CD4-positive, alpha-beta T cell treated with Interleukin-2 at 100 ng/mL for 4 hours (primary cell): ENCODE measurements around the gene NOL4L.
"Not testable (repeated sequence)": the region's sequence is repeated elsewhere in the genome, so short reads cannot be mapped to it uniquely, and the experiment has no call there.

Source experiments
- DNase-seq: peaks from one replicate; pipeline ENCODE4 v3.0.0-alpha.2; 2020; ENCODE audit warnings: low spot score

NOL4L gene

DNA sequence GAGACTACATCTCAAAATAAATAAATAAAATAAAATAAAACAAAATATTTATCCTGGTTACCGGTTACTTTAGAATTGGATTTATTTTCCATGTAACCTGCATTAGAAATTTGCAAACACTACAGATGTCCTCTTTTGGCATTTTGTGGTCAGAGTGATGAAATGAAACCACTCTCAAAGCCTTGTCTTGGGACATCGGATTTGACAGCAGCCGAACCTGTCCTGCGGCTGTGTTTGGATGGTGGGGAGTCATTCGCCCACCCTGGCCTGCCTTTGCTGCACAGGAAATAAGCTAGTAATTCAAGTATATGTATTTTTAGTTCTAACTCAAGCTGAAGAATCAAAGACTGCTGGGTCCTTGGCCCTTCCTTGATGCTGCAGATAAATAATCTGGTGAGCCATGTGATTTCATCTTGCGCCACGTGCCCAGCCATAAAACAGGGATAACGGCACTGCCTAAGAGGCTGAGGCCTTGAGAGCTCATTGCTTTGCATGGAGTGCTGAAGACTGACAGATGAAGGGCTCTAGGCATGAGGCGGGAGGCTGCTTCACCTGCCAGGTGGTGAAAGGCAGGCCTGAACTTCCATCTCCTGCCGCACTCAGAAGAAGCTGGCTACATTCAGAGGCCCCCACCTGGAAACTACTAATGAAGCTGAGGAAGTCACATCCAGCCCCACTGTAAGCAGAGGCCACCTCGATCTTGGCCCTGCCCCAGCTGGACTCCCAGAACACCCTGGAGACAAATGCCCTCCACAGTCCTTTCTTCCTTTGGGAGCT lies 76.9 kb downstream of the NOL4L start:
- DNase-seq, result no peak

DNA sequence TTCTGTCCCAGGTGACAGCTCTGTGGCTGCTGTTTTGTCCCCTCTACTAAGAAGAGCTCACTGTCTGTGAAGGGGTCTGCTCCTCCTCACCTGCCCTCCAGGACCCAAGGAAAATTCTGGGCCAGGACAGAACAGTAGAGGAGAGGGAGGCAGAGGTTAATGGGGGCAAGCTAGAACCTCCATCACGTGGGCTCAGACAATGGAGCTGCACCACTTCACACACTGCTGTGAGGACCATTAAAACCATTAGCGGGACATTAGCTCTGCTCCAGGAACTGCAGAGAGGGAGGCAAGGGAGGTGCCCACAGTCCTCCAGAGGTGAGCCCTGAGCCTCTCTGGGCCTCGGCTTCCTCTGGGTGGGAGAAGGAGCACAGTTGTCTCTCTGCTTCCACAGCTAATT lies 78.4 kb downstream of the NOL4L start:
- no peak for DNase-seq

DNA sequence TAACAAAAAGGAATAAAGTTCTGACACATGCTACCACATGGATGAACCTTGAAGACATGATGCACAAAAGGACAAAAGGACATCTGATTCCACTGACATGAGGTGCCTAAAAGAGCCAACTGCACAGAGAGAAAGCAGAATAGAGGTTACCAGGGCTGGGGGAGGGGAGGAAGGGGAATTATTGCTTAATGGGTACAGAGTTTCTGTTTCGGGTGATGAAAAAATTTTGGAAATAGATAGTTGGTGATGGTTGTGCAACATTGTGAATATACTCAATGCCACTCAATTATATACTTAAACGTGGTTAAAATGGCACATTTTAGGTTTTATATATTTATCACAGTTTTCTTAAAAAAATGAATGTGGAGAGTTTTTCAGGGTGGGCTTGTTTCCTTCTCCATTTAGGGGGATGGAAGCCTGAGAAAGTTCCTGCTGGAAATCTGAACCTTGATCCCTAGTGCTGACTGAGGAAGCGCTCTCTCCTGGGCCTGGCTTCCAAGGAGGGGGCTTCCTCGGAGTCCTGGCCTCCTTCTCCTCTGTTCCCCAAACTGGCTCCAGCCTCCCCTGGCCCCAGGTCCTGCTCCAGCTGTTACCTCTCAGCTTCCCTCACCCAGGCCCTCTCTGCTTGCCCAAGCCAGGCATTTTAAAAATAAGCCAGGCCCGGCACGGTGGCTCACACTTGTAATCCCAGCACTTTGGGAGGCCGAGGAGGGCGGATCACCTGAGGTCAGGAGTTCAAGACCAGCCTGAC lies 79.2 kb downstream of the NOL4L start:
- DNase-seq, result no peak

DNA sequence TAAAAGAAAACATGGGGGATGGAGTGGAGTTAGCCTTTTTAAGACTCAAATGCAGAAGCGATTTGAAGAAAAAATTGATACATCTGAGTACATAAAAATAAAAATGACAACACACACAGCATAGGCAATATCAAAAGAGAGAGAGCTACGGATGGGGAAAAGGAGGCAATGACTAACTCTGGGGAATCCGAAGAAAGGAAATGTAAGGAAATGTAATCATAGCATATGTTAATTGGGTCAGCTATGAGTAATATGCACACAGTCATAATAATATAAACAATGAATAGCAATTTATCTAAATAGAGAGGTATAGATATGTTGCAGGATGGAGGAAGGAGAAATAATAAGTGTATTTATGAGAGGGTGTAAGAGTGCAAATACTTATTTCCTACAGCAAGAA lies 83.4 kb downstream of the NOL4L start:
- no peak for DNase-seq

DNA sequence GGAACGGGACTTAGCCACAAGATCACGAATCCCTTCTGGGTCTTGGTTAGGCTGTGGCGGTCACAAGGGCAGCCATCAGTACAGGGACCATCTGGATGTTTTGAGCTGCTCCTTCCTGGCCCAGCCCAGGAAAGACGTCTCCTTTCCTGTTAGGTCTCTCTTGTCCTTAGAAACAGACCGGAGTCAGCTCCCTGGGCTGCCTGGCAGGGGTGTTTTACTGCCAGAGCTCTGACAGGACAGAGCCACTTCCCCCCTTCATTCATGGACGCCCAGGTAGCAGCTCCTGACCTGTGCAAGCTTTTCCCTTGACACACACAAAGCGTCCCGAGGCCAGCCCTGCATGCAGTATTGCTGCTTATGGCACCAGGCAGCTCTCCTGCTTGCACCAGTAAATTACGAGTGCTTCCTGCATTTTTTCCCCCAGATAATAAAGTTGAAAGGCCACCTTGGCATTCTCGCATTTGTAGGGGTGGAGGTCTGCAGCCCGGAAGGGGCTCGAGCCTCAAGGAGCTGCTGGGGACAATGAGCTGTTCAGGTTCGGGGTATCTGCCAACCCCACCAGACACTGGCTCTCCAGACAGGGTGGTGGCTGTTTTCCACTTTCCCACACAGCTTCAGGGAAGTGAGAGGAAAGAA lies 87.4 kb downstream of the NOL4L start:
- DNase-seq, result no peak

DNA sequence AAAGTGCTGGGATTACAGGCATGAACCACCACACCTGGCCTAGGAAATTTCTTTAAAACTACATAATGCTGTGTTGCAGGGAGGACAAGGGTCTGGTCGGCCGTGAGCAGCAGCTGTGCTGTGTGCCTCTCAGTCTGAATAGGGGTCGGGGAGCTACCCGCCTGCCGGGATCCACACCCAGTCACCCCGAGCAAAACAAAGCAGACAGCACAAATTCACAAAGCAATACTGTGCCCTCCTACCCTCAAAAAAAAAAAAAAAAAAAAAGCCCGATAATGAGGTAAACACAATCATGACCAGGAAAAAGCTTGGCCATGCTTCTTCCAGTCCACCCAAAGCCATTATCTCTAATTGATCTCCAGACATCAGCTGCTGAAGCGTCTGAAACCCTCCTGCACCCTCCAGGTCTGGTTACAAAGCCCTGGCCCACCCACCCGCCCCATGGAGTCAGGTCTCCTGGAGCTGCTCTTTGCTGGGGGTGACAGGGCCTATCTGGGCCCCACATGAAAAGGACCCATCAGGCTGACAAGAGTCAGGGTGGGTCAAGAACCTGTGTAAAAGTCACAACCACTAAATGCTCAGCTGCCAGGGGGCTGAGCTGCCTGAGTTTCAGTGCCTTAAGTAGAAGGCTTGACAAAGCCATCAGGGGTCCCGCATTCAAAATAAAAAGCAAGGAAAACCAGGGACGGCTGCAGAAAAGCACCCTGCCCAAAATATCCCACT lies 88.2 kb downstream of the NOL4L start:
- no peak for DNase-seq

DNA sequence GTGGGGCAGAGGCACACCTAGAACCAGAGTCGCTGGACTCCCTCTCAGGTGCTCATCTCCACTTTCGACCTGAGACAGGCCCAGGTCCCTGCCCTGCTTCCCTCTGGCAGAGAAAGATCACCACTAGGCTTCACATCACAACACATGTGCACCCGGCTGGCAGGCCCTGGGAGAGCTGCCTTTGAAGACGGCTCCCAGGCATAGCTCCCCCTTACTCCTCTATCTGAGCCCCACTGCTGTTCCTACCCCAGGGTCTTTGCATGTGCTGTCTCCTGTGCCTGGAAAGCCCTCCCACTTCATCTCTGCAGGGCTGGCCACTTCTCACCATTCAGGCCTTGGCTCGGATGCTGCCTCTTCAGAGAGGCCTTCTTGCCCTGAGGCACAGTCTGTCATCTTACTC lies 89.2 kb downstream of the NOL4L start:
- no peak for DNase-seq

DNA sequence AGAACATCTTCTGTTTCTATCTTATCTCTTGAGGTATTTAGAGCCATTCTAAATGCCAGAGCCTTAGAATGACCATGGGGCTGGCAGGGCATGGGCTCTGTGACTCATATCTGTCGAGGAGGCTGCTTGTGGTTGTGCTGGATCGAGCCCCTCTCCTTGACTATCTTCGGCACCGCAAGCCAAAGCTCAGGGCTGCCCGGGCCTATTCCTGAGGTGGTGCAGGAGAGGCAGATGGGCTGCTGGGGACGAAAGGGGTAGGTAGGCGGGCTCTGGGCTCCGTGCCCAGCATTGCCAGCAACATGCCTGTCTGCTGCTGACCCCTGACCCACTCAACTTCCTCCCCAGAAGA lies 89.9 kb downstream of the NOL4L start:
- DNase-seq, result no peak

DNA sequence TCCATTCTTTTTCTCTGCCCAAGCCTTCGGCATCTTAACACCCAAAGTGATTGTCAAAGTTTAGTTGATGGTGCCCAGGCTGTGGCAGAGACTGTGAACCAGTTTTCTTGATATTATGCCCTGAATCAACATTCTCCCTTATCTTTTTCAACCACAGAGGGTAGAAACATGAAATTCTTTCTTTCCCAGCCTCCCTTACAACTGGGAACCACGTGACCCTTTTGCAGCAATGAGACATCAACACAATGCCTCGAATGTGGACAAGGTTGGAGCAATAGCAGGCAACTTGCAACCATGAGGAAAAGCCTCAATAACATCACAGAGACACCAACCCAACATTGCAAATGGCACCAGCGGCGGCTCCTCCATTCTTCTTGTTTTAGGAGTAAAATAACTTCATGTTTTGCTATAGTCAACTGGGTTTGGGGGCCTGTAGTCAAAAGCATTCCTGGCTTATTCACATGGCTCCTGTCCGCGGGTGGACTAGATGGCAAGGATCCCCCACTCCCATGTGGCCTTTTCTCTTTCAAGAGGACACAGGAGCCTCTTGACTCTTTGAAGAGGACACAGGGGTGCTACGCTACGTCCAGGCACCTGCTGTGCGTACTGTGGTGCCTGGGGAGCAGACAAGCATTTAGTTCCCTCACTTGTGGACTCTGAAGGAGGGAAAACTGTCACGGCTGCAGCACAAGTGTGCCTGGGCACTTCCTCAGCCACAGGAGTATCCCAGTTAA lies 90.5 kb downstream of the NOL4L start:
- DNase-seq, result no peak

DNA sequence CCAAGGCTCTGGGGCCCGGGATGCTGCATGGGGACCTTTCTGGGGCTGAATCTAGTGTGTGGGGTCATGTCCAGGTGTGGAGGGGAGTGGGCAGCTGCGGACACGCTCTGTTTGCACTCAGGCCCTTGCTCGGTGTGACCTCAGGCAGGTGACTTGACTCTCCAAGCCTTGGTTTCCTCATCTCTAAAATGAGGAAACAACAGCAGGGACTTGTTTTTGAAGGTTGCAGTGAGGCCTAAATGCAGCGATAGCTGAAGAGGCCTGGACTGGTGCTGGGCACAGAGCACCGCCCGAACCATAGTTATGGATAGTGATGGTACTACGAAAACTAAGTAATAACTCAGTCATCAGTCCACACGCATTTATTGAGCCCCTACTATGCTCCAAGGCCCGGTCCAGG lies 91.8 kb downstream of the NOL4L start:
- no peak for DNase-seq

DNA sequence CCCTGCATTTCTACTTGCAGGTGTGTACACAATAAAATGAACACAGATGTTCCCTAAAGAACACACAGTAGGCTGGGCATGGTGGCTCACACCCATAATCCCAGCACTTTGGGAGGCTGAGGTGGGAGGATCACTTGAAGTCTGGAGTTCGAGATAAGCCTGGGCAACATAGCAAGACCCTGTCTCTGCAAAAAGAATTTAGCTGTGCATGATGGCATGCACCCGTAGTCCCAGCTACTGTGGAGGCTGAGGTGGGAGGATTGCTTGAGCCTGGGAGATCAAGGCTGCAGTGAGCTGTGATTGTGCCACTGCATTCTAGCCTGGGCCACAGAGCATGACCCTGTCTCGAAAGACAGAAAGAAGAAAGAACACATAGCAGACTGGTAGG lies 93.4 kb downstream of the NOL4L start:
- not testable (repeated sequence) for DNase-seq

DNA sequence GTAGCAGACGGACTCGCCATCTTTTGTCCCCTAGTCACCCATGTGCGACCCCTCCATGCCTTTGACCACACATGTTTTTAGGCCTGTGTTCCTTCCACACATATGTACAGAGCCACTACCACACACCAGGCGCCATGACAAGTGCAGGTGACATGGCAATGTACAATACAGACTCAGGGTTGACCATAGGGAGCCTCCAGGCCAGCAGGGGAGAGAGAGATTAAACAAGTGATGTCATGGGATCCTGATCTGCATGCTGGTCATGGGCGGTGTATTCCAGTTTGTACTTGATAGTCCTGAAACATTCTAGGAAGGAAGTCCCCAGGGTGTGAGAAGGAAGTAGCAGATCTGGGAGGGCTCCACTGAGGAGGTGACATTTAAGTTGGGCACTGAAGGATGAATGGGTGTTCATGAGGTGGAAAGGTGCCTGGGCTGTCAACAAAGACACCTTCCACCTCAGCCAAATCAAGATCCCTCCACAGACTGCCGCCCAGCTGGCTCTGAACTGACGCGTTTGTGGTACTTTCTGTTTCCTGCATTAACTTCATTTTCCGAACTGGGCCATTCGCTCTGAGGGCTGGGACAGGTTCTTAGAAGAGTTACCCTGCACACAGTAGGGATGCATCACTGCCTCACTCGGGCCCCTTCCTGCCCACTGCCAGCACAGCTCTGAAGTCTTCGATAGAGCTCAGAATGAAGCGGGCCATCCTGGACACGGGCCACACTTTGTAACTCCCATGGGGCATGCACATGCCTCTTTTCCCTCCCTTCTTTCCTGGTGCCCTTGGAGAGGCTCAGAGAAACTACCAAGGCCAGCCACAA lies 94.0 kb downstream of the NOL4L start:
- no peak for DNase-seq

DNA sequence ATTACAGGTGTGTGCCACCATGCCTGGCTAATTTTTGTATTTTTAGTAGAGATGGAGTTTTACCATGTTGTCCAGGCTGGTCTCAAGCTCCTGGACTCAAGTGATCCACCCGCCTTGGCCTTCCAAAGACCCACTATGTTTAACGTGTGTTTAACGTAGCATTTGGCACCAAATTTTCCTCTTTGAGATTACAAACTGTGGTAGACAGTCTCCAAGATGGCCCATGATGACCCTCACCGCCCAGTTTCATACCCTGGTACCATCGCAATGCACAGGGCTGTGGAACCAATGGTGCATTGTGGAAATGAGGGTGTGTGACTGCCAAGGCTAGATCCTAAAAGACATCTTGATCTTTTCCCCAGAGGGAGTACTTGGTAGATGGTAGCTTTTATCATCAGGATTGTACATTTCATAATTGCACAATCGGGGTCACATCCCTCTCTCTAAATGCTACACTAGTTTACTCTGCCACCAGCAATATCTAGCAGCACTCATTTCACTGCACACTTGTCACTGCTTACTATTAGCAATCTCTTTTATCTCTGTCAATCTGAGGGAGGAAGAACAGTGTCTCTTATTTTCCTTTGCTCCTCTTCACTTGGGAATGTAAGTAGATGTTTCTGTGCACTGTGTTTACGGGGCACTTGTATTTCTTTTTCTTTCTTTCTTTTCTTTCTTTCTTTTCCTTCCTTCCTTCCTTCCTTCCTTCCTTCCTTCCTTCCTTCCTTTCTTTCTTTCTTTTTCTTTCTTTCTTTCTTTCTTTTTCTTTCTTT lies 96.9 kb downstream of the NOL4L start:
- DNase-seq, result no peak

DNA sequence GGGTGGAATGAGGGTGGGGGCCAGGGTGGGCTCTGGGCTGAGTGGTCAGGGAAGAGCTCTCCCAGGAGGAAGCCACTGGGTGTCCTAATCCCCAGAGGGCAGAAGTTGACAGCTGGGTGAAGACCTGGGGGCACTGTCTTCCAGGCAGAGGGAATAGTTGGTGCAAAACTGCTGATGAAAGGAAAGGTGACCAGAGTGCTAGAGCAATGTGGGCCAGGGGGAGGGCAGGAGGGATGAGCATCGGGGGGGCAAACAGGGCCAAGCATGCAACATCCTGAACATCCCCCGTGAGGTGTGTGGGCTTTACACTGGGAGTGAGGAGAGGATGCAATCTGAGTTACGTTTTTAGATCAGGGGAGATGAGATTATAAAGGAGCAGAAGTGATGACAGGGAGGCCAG lies 97.8 kb downstream of the NOL4L start:
- no peak for DNase-seq

DNA sequence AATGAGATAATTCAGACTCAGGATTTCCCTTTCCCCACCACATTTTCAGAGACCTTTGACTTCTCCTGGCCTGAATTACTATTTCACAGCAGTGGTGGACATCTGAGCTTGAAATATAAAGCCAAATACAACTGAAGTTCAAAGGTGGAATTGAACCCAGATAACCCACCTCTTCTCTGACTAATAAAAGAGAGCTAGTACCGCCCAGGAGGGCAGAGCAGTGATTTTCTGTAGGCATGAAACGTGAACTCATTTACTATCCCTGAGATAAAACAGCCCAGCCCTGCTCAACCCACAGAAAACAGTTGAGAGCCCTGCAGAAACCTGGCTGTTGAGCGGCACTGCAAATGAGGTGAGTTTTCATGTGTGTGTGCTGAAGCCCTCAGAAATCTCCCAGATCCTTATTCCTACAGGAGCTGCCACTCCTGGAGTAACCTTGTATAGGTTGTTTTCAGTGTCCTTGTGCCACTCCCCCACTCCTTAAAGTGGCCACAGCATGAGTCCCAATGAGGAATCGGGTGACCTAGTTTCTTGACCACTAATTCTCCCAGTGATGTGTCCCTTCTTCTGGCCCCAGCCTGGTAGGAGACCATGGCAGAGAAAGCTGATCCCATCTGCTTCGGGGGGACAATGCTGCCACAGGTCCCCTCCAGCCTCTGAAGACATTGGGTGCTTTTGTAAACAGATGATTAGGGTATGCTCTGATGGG lies 99.2 kb downstream of the NOL4L start:
- no peak for DNase-seq

DNA sequence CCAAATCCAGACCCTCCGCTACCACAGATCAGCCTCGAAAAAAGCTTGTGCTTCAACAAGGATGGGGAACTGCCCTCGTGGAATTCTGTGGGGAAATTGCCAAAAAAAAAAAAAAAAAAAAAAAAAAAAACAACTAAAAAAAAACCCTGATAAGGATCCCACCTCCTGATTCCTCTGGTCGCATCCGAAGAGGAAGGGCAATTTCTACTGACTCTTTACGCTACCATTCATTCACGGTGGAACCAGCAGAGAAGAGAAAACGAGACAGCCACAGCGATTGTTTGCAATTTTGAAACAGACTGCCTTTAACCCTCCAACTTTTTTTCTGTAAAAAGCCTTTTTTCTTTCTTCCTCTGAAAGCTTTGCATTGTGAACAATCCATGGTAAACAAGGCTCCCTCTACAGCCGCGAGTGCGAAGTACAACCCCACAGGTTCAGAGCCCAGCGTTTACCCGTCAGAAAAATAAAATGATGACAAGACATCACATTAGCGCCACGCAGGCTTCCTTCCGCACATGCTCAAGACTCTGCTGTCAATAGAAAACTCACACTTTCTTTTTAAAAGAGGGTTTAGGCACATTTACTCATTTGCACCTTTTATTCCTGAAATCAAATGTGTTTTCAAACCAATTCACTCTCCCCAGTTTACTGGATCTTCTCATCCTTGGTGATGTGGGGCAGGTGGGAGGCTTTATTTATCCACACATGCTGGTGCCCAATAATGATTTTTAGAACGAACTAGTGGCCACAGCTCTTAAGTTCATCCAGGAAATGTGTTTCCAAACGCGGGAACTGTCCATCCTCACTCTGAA lies 100.0 kb downstream of the NOL4L start:
- peak; percentile 89 for DNase-seq

DNA sequence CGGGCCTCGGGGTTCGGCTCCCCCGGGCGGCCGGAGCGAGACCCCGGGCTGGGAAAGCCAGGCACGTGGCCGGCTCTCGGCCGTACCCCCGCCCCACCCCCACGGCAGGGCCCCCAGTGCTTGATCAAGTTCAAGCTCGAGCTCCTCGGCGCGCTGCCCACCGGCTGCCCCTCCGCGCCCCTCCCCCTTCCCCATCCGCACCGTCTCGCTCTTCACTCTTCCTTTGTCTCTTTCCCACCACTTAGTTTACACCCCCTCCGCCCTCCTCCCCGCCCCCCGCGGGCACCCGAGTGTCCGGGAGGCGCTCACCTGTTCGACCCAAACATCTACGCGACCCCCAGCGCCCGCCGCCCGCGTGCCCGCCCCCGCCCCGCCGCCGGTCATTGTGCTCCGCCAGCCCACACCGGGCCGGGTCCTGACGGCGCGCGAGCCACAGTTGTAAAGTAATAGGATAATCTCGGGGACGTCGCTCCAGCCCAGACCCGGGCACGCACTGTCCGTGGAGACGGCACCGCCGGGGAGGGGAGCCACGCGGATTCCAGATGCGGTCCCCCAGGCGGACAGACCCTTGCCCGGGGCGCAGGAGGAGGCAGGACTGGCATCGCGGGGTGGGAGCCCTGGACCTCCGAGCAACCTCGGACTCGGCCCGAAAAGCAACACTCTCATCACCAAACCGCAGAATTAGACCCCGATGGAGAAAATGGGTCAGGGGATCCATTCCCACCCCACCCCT lies 100.7 kb downstream of the NOL4L start:
- no peak for DNase-seq
